MM.1S (cell line): ENCODE measurements around the gene DCTN5.

Experiments
- EZH2 ChIP-seq: fragments of 300-600 bp; sonication (generic); optimal IDR thresholded peaks from 2 replicates; pipeline ENCODE3; 2017; ENCODE audit warnings: low read depth, mild to moderate bottlenecking, antibody characterized with exemption, low read length, mixed read lengths
- TF ChIP-seq, protein P1 (sequence below): fragments of 300-600 bp; sonication (generic); IDR thresholded peaks from 2 replicates; pipeline ENCODE4 v1.5.1; 2016; ENCODE audit warnings: antibody characterized with exemption, low read length, mixed read lengths

DNA sequence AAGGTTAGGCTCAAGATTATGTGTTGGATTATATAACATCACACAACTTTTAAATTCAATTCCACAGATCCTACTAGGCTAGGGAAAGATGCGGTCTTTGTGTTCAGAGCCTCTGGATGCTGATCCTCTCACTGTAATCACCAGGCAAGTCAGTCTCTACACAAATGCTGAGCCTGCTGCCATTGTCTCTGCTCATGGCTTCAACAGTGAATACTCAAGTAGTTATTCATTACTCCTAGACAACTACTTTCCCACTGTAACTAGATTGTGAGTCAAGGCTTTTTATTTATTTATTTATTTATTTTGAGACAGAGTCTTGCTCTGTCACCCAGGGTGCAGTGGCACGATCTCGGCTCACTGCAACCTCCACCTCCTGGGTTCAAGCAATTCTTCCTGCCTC, 29.3 kb upstream of the DCTN5 start:
- no peak for TF ChIP-seq EZH2
- TF ChIP-seq, protein P1, sequence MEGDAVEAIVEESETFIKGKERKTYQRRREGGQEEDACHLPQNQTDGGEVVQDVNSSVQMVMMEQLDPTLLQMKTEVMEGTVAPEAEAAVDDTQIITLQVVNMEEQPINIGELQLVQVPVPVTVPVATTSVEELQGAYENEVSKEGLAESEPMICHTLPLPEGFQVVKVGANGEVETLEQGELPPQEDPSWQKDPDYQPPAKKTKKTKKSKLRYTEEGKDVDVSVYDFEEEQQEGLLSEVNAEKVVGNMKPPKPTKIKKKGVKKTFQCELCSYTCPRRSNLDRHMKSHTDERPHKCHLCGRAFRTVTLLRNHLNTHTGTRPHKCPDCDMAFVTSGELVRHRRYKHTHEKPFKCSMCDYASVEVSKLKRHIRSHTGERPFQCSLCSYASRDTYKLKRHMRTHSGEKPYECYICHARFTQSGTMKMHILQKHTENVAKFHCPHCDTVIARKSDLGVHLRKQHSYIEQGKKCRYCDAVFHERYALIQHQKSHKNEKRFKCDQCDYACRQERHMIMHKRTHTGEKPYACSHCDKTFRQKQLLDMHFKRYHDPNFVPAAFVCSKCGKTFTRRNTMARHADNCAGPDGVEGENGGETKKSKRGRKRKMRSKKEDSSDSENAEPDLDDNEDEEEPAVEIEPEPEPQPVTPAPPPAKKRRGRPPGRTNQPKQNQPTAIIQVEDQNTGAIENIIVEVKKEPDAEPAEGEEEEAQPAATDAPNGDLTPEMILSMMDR: no peak
